IPS-18c (cell line): Measurements from ENCODE around the gene TNFRSF18.

Experiments used
- H3K4me3 ChIP-seq: 2 replicates; pipeline ENCODE4 v1.7.0; 2013; ENCODE audit warnings: low read depth, mild to moderate bottlenecking, low read length, moderate library complexity; ENCODE audit not compliant: insufficient read depth
- H3K9me3 ChIP-seq: one replicate; pipeline ENCODE4 v1.6.1; 2013; ENCODE audit warnings: mild to moderate bottlenecking, low read length, moderate library complexity; ENCODE audit not compliant: control insufficient read depth, insufficient read depth

The TNFRSF18 gene

GRCh38 chr1:1232208-1232795 lies 25.9 kb upstream of the TNFRSF18 start, which contains the start of gene B3GALT6:
B3GALT6 (plus strand) TSS chr1:1232237; CDS start chr1:1232279, 42 bp downstream.
- H3K9me3 ChIP-seq, result peaks cover 6% of the 10 kb centered on the region
- H3K4me3 ChIP-seq, result peak within 1 kb of the TSS; percentile 98

GRCh38 chr1:1231400-1232207 lies 25.2 kb upstream of the TNFRSF18 start, which contains the start of gene SDF4:
SDF4 (minus strand) TSS chr1:1232001; CDS start chr1:1228772, 3,229 bp downstream.
- peak within 1 kb of the TSS; percentile 98 for H3K4me3 ChIP-seq
- peaks cover 6% of the 10 kb centered on the region for H3K9me3 ChIP-seq

GRCh38 chr1:1230656-1231399 lies 24.4 kb upstream of the TNFRSF18 start:
- H3K9me3 ChIP-seq, result peaks cover 6% of the 10 kb centered on the region

GRCh38 chr1:1229770-1230169 lies 23.4 kb upstream of the TNFRSF18 start:
- H3K4me3 ChIP-seq, result no peak overlapping the region

More at GRCh38 chr1:1230656-1231399, 24.4 kb upstream of the TNFRSF18 start:
- peak overlapping the region; percentile 98 for H3K4me3 ChIP-seq

GRCh38 chr1:1228596-1229321 lies 22.4 kb upstream of the TNFRSF18 start:
- H3K9me3 ChIP-seq, result peaks cover 6% of the 10 kb centered on the region
- H3K4me3 ChIP-seq, result no peak overlapping the region

More at GRCh38 chr1:1229770-1230169, 23.4 kb upstream of the TNFRSF18 start:
- H3K9me3 ChIP-seq, result peaks cover 6% of the 10 kb centered on the region

- Histone ChIP-seq H3K4me3 (no peak overlapping the region), H3K9me3 (peaks cover 6% of the 10 kb centered on the region)
Observed at GRCh38 chr1:1228187-1228586, 21.8 kb upstream of the TNFRSF18 start.

GRCh38 chr1:1227386-1227785 lies 21.0 kb upstream of the TNFRSF18 start:
- peaks cover under 1% of the 10 kb centered on the region for H3K9me3 ChIP-seq
- no peak overlapping the region for H3K4me3 ChIP-seq

- no peak overlapping the region for H3K4me3 ChIP-seq
- no peaks in the 10 kb centered on the region for H3K9me3 ChIP-seq
Observed at GRCh38 chr1:1226566-1227362, 20.4 kb upstream of the TNFRSF18 start.

- Histone ChIP-seq H3K9me3 (no peaks in the 10 kb centered on the region), H3K4me3 (no peak overlapping the region)
Observed at GRCh38 chr1:1225913-1226312, 19.5 kb upstream of the TNFRSF18 start.

- no peaks in the 10 kb centered on the region for H3K9me3 ChIP-seq
- no peak overlapping the region for H3K4me3 ChIP-seq
Observed at GRCh38 chr1:1225238-1225845, 18.9 kb upstream of the TNFRSF18 start.

- Histone ChIP-seq H3K9me3 (no peaks in the 10 kb centered on the region), H3K4me3 (no peak overlapping the region)
Observed at GRCh38 chr1:1223891-1224290, 17.5 kb upstream of the TNFRSF18 start.

GRCh38 chr1:1223321-1223720 lies 16.9 kb upstream of the TNFRSF18 start:
- Histone ChIP-seq H3K9me3 (no peaks in the 10 kb centered on the region), H3K4me3 (no peak overlapping the region)

GRCh38 chr1:1222575-1223225 lies 16.3 kb upstream of the TNFRSF18 start:
- Histone ChIP-seq H3K4me3 (no peak overlapping the region), H3K9me3 (no peaks in the 10 kb centered on the region)

GRCh38 chr1:1221887-1222574 lies 15.6 kb upstream of the TNFRSF18 start:
- H3K9me3 ChIP-seq, result no peaks in the 10 kb centered on the region
- H3K4me3 ChIP-seq, result no peak overlapping the region

- H3K9me3 ChIP-seq, result no peaks in the 10 kb centered on the region
- no peak overlapping the region for H3K4me3 ChIP-seq
Observed at GRCh38 chr1:1220197-1220596, 13.8 kb upstream of the TNFRSF18 start.
